ENCODE data around the gene ASIC4.

The ASIC4 gene

DNA sequence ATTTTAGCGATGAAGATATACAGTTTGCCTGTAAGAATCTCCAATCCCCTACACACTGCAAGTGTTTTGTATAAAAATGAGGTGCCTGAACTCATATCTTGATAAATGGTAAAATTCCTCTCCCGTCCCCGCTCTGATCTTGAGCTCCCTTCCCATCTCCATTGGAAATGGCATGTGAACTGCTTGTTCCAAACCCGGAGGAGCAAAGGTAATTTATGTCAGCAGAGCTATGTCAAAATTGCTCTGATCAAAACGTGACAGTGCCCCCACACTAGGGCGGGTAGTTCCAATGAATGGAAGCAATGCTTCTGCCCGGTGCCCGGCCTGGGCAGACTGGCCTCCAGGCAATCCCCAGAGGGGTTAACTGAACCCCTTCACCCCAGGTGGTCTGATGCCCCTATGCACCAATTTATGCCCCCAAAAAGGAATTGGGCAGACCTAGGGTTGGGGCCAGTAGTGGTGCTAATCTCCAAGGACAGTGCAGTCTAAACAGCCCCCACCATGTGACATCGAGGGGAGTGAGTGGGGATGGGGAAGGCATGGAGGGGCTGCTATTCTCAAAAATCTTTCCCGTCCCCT lies 19.2 kb upstream of the ASIC4 start:
- Histone ChIP-seq H3K9ac (ENCODE audit: low read length) (no peak overlapping the region), H3K4me3 (ENCODE audit: low read length) (no peak overlapping the region), H3K27me3 (ENCODE audit: control insufficient read depth, insufficient read depth, low read length) (peaks cover 64% of the 10 kb centered on the region), H3K36me3 (ENCODE audit: control insufficient read depth, insufficient read depth, low read length) (no peaks in the 10 kb centered on the region), H3K9me3 (ENCODE audit: control insufficient read depth, low read length) (no peaks in the 10 kb centered on the region), H3K4me1 (ENCODE audit: control insufficient read depth, insufficient read depth, low read length) (peaks cover 24% of the 10 kb centered on the region)

DNA sequence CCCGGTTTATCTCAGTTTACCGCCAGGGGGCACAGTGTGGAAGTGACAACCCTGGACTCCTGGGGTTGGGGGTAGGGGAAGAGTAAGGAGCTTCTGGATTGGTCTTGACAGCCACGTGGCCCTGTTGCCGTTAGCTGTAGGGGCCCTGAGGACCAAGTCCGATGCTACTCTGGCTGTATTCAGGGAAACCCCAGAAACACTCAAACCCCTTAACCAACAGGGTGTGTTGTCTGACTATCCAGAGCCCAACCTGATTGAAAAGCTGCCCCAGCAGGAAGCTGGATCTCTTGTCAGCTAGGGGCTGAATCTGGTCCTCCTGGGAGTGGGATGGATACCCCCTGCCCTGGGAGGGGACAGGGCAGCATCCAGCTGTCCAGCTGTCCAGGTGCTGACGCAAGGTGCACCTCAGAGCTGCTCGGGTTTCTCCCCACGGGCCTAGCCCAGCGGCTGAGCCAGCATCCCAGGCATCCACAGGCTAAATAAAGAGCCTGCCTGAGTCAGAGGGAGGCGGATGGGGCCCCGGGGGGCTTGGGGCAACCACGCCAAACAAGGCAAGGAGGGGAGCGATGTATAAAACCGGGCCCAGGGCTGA lies 18.7 kb upstream of the ASIC4 start:
- Histone ChIP-seq H3K4me1 (ENCODE audit: control insufficient read depth, insufficient read depth, low read length) (peaks cover 26% of the 10 kb centered on the region), H3K4me3 (ENCODE audit: low read length) (no peak overlapping the region), H3K36me3 (ENCODE audit: control insufficient read depth, insufficient read depth, low read length) (no peaks in the 10 kb centered on the region), H3K27me3 (ENCODE audit: control insufficient read depth, insufficient read depth, low read length) (peaks cover 61% of the 10 kb centered on the region), H3K9me3 (ENCODE audit: control insufficient read depth, low read length) (no peaks in the 10 kb centered on the region), H3K9ac (ENCODE audit: low read length) (no peak overlapping the region)

DNA sequence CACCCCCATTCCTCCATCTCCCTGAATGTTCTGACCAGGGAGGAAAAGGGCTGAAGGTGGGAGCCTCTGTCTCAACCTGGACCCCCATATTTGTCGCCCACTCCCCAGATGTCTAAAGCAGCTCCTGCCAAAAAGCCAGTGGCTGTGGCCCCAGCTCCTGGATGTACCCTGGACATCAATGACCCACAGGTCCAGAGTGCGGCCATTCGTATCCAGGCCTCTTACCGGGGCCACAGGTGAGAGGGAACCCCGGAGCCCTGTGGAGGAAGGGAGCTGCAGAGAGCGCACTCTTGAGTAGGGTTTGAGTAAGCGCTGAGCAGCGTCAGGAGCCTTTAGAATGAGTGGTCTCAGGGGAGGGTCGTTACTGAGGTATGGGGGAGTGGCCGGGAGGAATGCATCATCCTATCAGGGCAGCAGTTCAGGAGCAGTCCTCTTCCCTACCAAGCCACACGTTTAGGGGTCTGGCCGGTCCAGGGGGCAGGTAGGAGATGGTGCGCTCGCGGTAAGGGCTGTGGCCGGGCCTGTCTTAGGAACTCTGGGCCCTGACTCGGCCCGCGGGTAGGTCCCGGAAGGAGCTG lies 17.9 kb upstream of the ASIC4 start:
- Histone ChIP-seq H3K4me1 (ENCODE audit: control insufficient read depth, insufficient read depth, low read length) (peaks cover 26% of the 10 kb centered on the region), H3K4me3 (ENCODE audit: low read length) (no peak overlapping the region), H3K9me3 (ENCODE audit: control insufficient read depth, low read length) (no peaks in the 10 kb centered on the region), H3K27me3 (ENCODE audit: control insufficient read depth, insufficient read depth, low read length) (peaks cover 56% of the 10 kb centered on the region), H3K36me3 (ENCODE audit: control insufficient read depth, insufficient read depth, low read length) (no peaks in the 10 kb centered on the region), H3K9ac (ENCODE audit: low read length) (no peak overlapping the region)

DNA sequence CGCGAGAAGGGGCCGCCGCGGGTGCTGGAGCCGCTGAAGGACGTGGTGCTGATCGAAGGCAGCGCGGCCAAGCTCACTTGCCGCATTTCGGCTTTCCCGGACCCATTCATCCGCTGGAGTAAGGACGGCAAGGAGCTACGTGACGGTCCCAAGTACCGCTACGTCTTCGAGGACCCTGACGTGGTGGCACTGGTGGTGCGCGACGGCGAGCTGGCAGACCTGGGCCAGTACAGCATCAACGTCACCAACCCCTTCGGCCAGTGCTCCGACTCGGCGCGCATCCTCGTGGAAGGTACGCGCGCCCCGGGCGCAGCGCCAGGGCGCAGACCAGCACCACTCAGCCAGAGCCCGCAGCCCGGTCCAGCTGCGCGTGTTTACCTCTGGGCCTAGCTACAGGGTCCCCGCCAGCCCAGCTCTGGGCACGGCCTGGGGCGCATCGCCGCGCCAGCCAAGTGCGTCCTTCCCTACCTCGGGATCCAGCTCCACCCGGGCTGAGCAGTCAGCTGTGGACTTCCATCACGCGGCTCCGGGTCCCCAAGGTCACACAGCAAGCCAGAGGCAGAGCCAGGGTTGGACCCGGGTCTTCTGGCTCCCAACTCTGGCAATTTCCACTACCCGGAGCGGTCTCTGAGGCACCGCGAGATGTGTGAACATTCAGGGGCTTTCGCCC lies 17.3 kb upstream of the ASIC4 start:
- Histone ChIP-seq H3K27me3 (ENCODE audit: control insufficient read depth, insufficient read depth, low read length) (peaks cover 53% of the 10 kb centered on the region), H3K9me3 (ENCODE audit: control insufficient read depth, low read length) (no peaks in the 10 kb centered on the region), H3K9ac (ENCODE audit: low read length) (no peak overlapping the region), H3K4me1 (ENCODE audit: control insufficient read depth, insufficient read depth, low read length) (peaks cover 26% of the 10 kb centered on the region), H3K36me3 (ENCODE audit: control insufficient read depth, insufficient read depth, low read length) (no peaks in the 10 kb centered on the region), H3K4me3 (ENCODE audit: low read length) (no peak overlapping the region)

DNA sequence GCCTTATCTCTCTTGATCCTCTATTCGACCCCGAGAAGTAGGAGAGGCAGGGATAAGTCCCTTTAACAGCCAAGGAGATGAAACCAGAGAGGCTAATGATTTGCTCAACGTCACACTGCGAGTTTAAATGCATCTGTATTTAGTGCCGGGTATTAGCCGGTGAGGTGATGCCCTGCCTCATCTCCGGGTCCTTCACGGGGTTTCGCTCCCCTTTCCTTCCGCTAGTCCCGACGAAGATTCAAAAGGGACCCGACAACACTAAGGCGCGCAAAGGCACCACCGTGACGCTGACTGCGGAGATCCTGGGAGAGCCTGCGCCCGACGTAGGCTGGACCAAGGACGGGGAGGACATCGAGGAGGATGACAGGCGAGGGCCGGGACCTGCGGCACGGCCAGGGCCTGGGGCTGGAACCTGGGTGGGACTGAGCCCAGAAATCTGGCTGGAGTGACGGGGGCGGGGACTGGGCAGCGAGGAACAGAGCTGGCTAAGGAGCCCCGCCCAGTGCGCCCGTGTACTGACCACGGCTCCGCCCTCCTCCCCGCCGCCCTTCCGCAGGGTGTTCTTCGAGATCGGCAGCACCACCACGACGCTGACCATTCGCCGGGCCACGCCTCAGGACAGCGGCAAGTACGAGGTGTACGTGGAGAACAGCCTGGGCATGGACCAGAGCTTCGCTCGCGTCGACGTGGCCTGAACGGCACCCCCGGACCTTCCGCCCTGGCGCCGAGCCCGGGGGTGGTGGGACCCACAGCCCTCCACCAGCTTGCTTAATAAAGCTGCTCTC lies 16.6 kb upstream of the ASIC4 start:
- H3K4me1 ChIP-seq (ENCODE audit: control insufficient read depth, insufficient read depth, low read length) = peaks cover 26% of the 10 kb centered on the region

DNA sequence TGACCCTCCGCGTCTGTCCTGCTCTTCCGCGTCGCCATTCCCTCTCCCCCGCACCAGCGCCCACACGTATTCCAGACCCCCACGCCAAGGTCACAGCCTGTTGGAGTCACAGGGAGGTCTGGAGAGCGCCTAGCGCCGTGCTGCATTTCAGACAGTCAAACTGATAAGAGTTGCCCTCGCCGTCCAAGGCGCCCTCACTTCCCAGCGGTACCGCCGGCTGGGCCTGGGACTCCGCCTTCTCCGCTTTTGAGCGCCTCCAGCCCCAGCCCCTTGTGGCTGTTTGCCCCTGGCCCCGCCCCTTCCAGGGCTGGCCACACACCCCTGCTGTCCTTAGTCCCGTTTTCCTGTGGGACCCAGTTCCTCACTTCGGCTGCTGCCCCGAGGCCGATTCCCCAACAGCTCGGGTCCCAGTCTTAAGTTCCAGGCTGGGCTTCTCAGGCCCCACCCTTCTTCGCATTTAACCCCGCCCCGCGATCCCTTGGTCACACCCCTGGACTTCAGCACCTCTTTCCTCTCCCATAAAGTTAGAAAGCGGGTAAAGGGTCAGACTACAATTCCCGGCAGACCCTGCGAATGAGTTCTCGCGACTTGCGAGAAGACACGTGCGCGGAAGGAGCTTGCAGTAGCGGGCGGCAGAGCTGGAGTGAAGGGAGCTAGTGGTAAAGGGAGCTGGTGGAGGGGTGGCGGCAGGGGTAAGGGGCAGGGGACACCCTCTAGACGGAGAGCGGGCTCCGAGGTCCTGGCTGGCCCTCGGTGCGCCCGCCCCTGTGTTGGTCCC lies 15.8 kb upstream of the ASIC4 start, which contains the start of gene GMPPA:
Gene GMPPA (plus strand): TSS at position 612 of the 778 bp plus-strand sequence. CDS start 1,085 bp downstream, outside the sequence.
- Histone ChIP-seq H3K9ac (ENCODE audit: low read length) (peak within 1 kb of the TSS; percentile 94), H3K4me3 (ENCODE audit: low read length) (peak within 1 kb of the TSS; percentile 96), H3K27me3 (ENCODE audit: control insufficient read depth, insufficient read depth, low read length) (peaks cover 41% of the 10 kb centered on the region), H3K36me3 (ENCODE audit: control insufficient read depth, insufficient read depth, low read length) (no peaks in the 10 kb centered on the region), H3K9me3 (ENCODE audit: control insufficient read depth, low read length) (no peaks in the 10 kb centered on the region), H3K4me1 (ENCODE audit: control insufficient read depth, insufficient read depth, low read length) (peaks cover 26% of the 10 kb centered on the region)

More for the DNA sequence above, 16.6 kb upstream of the ASIC4 start:
- Histone ChIP-seq H3K4me3 (ENCODE audit: low read length) (peak overlapping the region; percentile 96), H3K36me3 (ENCODE audit: control insufficient read depth, insufficient read depth, low read length) (no peaks in the 10 kb centered on the region), H3K9ac (ENCODE audit: low read length) (peak overlapping the region; percentile 94), H3K9me3 (ENCODE audit: control insufficient read depth, low read length) (no peaks in the 10 kb centered on the region), H3K27me3 (ENCODE audit: control insufficient read depth, insufficient read depth, low read length) (peaks cover 48% of the 10 kb centered on the region)

DNA sequence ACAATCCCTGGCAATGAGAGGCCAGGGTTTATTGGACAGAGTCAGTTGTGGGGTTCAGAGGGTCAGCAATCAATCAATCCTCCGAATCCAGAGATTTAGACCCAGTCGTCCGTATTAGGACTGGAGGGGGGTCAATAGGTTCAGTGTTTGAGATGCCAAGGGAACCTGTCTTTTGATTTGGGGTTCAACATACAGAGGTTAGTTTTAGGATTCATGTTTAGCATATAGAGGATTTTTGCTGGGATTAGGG lies 15.3 kb upstream of the ASIC4 start:
- peak overlapping the region; percentile 94 for H3K9ac ChIP-seq (ENCODE audit: low read length)
- no peaks in the 10 kb centered on the region for H3K36me3 ChIP-seq (ENCODE audit: control insufficient read depth, insufficient read depth, low read length)
- H3K27me3 ChIP-seq (ENCODE audit: control insufficient read depth, insufficient read depth, low read length) = peaks cover 36% of the 10 kb centered on the region
- H3K4me1 ChIP-seq (ENCODE audit: control insufficient read depth, insufficient read depth, low read length) = peaks cover 26% of the 10 kb centered on the region
- H3K4me3 ChIP-seq (ENCODE audit: low read length) = peak overlapping the region; percentile 96
- H3K9me3 ChIP-seq (ENCODE audit: control insufficient read depth, low read length) = no peaks in the 10 kb centered on the region

DNA sequence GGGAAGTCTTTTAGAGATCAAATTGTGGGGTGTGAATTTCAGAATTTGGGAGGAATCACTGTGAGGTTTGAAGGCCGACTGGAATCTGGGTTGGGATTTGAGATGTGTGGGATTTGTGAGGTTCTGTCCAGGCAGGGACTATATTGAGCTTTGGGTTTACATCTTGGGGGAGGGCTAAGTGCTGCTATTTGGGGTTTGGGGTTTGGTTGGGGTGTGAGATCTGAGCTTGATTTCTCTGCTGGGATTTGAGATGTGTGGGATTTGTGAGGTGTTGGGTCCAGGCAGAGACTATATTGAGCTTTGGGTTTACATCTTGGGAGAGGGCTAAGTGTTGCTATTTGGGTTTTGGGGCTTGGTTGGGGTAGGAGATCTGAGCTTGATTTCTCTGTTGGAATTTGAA lies 14.7 kb upstream of the ASIC4 start:
- peak overlapping the region; percentile 94 for H3K9ac ChIP-seq (ENCODE audit: low read length)

DNA sequence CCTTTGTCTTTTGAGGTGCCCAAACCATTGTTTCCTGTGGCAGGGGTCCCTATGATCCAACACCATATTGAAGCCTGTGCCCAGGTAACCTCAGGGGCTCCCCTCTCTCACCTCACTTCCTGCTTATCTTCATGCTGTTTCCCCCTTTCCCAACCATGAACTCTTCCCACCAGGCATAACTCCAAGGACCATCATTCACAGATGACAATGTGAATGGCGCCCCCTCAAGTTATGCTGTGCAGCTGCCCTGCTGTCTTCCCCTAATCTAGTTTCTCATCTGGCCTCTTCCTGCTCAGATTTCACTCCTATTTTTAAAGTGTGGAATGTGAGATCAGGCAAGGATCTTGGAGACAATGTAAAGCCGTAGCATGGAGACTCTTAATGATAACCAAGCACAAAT lies 14.1 kb upstream of the ASIC4 start:
- peaks cover 26% of the 10 kb centered on the region for H3K27me3 ChIP-seq (ENCODE audit: control insufficient read depth, insufficient read depth, low read length)
- H3K4me1 ChIP-seq (ENCODE audit: control insufficient read depth, insufficient read depth, low read length) = peaks cover 26% of the 10 kb centered on the region
- H3K4me3 ChIP-seq (ENCODE audit: low read length) = no peak overlapping the region
- no peak overlapping the region for H3K9ac ChIP-seq (ENCODE audit: low read length)
- peaks cover 5% of the 10 kb centered on the region for H3K36me3 ChIP-seq (ENCODE audit: control insufficient read depth, insufficient read depth, low read length)
- no peaks in the 10 kb centered on the region for H3K9me3 ChIP-seq (ENCODE audit: control insufficient read depth, low read length)

More for the DNA sequence above, 14.7 kb upstream of the ASIC4 start:
- H3K4me3 ChIP-seq (ENCODE audit: low read length) = peak overlapping the region; percentile 96
- peaks cover 32% of the 10 kb centered on the region for H3K27me3 ChIP-seq (ENCODE audit: control insufficient read depth, insufficient read depth, low read length)
- peaks cover under 1% of the 10 kb centered on the region for H3K36me3 ChIP-seq (ENCODE audit: control insufficient read depth, insufficient read depth, low read length)
- H3K4me1 ChIP-seq (ENCODE audit: control insufficient read depth, insufficient read depth, low read length) = peaks cover 26% of the 10 kb centered on the region
- H3K9me3 ChIP-seq (ENCODE audit: control insufficient read depth, low read length) = no peaks in the 10 kb centered on the region

DNA sequence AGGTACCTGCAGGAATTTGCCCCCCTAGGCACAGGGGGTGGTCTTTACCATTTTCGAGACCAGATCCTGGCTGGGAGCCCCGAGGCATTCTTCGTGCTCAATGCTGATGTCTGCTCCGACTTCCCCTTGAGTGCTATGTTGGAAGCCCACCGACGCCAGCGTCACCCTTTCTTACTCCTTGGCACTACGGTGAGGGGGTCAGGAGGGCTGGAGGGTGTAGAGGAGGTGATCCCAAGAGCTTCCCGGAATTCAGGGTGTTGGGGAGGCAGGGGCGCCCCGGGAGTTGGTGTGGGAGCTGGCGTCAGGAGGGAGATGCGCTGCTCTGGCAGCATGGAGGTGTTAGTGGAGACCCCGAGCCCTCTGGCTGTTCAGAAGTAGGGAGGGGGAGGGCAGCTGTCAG lies 12.4 kb upstream of the ASIC4 start:
- no peak overlapping the region for H3K9ac ChIP-seq (ENCODE audit: low read length)

DNA sequence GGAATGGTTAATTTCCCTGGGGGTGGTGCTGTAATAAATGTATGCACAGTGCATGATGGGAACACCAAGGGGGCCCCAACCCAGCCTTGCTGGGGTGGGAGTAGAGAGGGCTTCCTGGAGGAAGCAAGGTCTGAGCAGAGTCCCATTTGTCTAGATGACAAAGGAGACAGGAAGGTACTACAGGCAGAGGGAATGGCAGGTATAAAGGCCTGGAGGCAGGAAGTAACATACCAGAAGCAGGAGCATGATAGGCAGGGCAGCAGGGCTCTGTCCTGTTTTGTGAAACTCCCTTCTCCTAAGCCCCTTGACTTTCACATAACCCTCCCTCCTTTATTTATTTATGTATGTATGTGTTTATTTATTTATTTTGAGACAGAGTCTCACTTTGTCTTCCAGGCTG lies 11.7 kb upstream of the ASIC4 start:
- H3K4me3 ChIP-seq (ENCODE audit: low read length) = no peak overlapping the region
- H3K9me3 ChIP-seq (ENCODE audit: control insufficient read depth, low read length) = no peaks in the 10 kb centered on the region
- no peak overlapping the region for H3K9ac ChIP-seq (ENCODE audit: low read length)
- H3K36me3 ChIP-seq (ENCODE audit: control insufficient read depth, insufficient read depth, low read length) = peaks cover 19% of the 10 kb centered on the region
- H3K27me3 ChIP-seq (ENCODE audit: control insufficient read depth, insufficient read depth, low read length) = peaks cover 2% of the 10 kb centered on the region
- H3K4me1 ChIP-seq (ENCODE audit: control insufficient read depth, insufficient read depth, low read length) = peaks cover 17% of the 10 kb centered on the region

More for the DNA sequence above, 12.4 kb upstream of the ASIC4 start:
- Histone ChIP-seq H3K4me1 (ENCODE audit: control insufficient read depth, insufficient read depth, low read length) (peaks cover 25% of the 10 kb centered on the region), H3K27me3 (ENCODE audit: control insufficient read depth, insufficient read depth, low read length) (peaks cover 9% of the 10 kb centered on the region), H3K36me3 (ENCODE audit: control insufficient read depth, insufficient read depth, low read length) (peaks cover 19% of the 10 kb centered on the region), H3K9me3 (ENCODE audit: control insufficient read depth, low read length) (no peaks in the 10 kb centered on the region), H3K4me3 (ENCODE audit: low read length) (no peak overlapping the region)
